Activated B cell treated with CpG ODN at 0.5 μM for 24 hours (primary cell): ENCODE results near the gene LRRN3. TPM values are rescaled to one million over a fixed set of nuclear protein-coding genes. Genes with fewer than 3 reads are reported as not detected.

Source experiments
- ATAC-seq: fragments of 200-7000 bp; cut with Tn5 transposase; one replicate; pipeline ENCODE4 v1.10.0; 2021; ENCODE audit warnings: low read depth, mild to moderate bottlenecking, moderate library complexity
- CTCF ChIA-PET: fragments of 350-600 bp; sonication (Branson Sonifier 250); formaldehyde crosslinking; loops from one replicate; lab custom pipeline; 2021; ENCODE audit warnings: antibody characterized with exemption; lab: Charles Lee
- POLR2A ChIA-PET: fragments of 350-600 bp; sonication (Branson Sonifier 250); formaldehyde crosslinking; loops from one replicate; lab custom pipeline; 2021; ENCODE audit warnings: antibody characterized with exemption; lab: Charles Lee
- DNase-seq: peaks from one replicate; pipeline ENCODE4 v3.0.0; 2022
- H3K27ac Mint-ChIP-seq: one replicate; pipeline ENCODE4 v1.8.0; 2020; ENCODE audit warnings: mixed read lengths
- H3K27me3 Mint-ChIP-seq: one replicate; pipeline ENCODE4 v1.8.0; 2021; ENCODE audit warnings: mixed read lengths
- H3K36me3 Mint-ChIP-seq: one replicate; pipeline ENCODE4 v1.8.0; 2021; ENCODE audit warnings: low read depth, mixed read lengths
- H3K4me1 Mint-ChIP-seq: one replicate; pipeline ENCODE4 v1.8.0; 2021; ENCODE audit warnings: mixed read lengths
- H3K4me3 Mint-ChIP-seq: one replicate; pipeline ENCODE4 v1.8.0; 2020; ENCODE audit warnings: mild to moderate bottlenecking, mixed read lengths
- H3K9me3 Mint-ChIP-seq: one replicate; pipeline ENCODE4 v1.8.0; 2020; ENCODE audit warnings: mixed read lengths
- CTCF ChIP-seq: fragments of 200-600 bp; IDR thresholded peaks from one replicate; pipeline ENCODE4 v1.8.0; 2022; ENCODE audit warnings: antibody characterized with exemption, mild to moderate bottlenecking
- intact Hi-C: fragments of 100-400 bp; cut with micrococcal nuclease; formaldehyde crosslinking; loops from one replicate; pipeline ENCODE4 v1.15.1; 2024
- total RNA-seq: library from RNA; stranded (reverse); gene quantifications from 2 replicates; pipeline ENCODE4 v1.2.3, GENCODE V29; 2022

LRRN3 gene
- total RNA-seq, 1 donor from 2014 or later, result not detected

DNA sequence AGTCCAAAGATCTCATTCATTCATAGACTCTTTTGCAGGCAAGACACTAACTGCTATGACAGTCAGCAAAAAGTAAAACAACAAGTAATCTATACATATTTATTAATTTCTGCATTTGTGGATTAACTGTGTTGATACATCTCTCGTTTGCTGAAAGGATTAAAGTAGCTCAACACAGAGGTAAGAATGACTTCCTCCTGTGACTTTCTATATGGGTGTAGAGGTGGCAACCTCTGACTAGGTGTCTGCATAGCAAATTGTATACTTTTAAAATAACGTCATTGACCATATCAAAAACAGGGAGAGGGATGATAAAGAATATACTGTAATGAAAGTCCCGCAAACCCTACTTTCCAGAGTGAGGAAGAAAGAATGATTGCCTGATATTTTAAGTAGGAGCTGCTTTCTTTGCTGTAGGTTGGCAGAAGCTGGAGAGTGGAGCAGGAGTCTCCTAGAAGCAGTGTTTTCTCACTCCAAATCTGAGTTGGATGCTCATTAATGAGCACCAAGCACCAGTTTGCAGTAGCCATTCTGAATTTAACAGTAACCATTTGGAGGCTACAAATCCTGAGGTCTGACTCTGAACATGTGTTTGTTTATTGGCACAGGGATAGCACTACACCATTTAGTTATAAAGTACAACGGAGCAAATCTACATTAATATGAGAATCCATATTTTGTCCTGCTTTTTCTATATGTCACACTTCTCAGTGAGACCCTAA lies 9.2 kb upstream of the LRRN3 start:
- no peak for TF ChIP-seq CTCF

DNA sequence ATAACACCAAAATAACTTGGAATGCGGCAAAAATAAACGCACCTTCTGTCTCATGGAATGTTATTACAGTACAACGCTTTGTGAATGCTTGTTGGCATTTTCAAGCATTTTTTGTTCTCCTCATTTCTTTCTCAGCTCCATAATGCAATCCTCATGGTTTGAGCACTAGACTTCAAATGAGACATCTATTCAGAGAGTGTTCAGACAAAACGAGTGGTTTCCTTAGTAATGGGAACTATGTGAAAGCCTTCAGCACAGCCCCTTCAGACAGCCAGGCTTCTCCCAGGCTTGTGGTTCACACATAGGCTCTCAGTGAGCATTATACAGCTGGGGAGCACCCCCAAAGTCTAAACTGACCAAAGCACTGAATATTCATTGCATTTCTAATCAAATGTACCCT lies 8.6 kb upstream of the LRRN3 start:
- ChIA-PET POLR2A (interaction anchor here (1.8 kb wide), 1 partner anchor 55 kb away, joined by 24 read pairs; no protein-coding TSS in a partner anchor), CTCF (interaction anchor here (2.4 kb wide), 1 partner anchor 16 kb away, joined by 7 read pairs; no protein-coding TSS in a partner anchor)
- H3K4me3 Mint-ChIP-seq, result no peak overlapping the region
- peak overlapping the region; percentile 35 for H3K27ac Mint-ChIP-seq
- DNase-seq (no peak), ATAC-seq (no peak)
- no peaks in the 10 kb centered on the region for H3K36me3 Mint-ChIP-seq
- no peaks in the 10 kb centered on the region for H3K27me3 Mint-ChIP-seq
- H3K4me1 Mint-ChIP-seq, result peaks cover 48% of the 10 kb centered on the region
- peaks cover 3% of the 10 kb centered on the region for H3K9me3 Mint-ChIP-seq
- intact Hi-C loops, result loop anchor here (2.0 to 5.0 kb wide), 6 partner anchors 22 to 1710 kb away; partner anchors contain the start of genes IFRD1, IMMP2L and TMEM168
- TF ChIP-seq CTCF, result no peak

More for the DNA sequence above, 9.2 kb upstream of the LRRN3 start:
- ATAC-seq (no peak), DNase-seq (no peak)
- peak overlapping the region; percentile 65 for H3K27ac Mint-ChIP-seq
- no peaks in the 10 kb centered on the region for H3K27me3 Mint-ChIP-seq
- ChIA-PET POLR2A (interaction anchor here (1.8 kb wide), 1 partner anchor 56 kb away, joined by 24 read pairs; no protein-coding TSS in a partner anchor), CTCF (no interaction called here)
- H3K36me3 Mint-ChIP-seq, result no peaks in the 10 kb centered on the region
- intact Hi-C loops, result loop anchor here (2.0 to 5.0 kb wide), 6 partner anchors 23 to 1711 kb away; partner anchors contain the start of genes IFRD1, IMMP2L and TMEM168
- no peak overlapping the region for H3K4me3 Mint-ChIP-seq
- H3K4me1 Mint-ChIP-seq, result peaks cover 48% of the 10 kb centered on the region
- peaks cover 3% of the 10 kb centered on the region for H3K9me3 Mint-ChIP-seq

DNA sequence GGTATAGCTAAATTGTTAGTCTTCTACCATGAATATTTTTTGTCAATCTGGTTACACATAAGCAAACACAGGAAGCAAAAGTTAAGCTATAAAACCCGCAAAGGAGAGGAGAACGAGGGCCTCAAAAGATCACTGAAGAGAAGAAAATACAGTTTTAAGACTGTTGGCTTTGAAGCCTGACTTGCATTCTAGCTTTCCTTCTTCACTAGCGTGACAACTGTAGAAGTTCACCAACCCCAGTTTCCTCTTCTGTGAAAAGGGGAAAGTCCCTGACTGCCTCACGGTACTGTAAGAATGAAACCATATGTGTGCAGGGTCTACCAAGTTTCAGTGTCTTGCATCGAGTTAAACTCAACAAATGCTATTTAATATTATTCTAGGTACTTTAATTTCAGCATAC lies 7.5 kb upstream of the LRRN3 start:
- no peaks in the 10 kb centered on the region for H3K27me3 Mint-ChIP-seq
- H3K36me3 Mint-ChIP-seq, result no peaks in the 10 kb centered on the region
- DNase-seq (no peak), ATAC-seq (peak; percentile 96)
- ChIA-PET POLR2A (interaction anchor here (0.8 to 1.8 kb wide), 4 partner anchors 9 to 169 kb away, joined by 3 to 24 read pairs (median 4); no protein-coding TSS in a partner anchor), CTCF (interaction anchor here (0.9 to 2.4 kb wide), 2 partner anchors 15 to 54 kb away, joined by 5 to 7 read pairs; no protein-coding TSS in a partner anchor)
- H3K4me1 Mint-ChIP-seq, result peaks cover 48% of the 10 kb centered on the region
- H3K27ac Mint-ChIP-seq, result peak overlapping the region; percentile 90
- H3K9me3 Mint-ChIP-seq, result peaks cover 3% of the 10 kb centered on the region
- intact Hi-C loops, result loop anchor here (1.0 to 5.0 kb wide), 7 partner anchors 21 to 1709 kb away; partner anchors contain the start of genes IFRD1, IMMP2L and TMEM168
- H3K4me3 Mint-ChIP-seq, result peak overlapping the region; percentile 59
- TF ChIP-seq CTCF, result no peak

DNA sequence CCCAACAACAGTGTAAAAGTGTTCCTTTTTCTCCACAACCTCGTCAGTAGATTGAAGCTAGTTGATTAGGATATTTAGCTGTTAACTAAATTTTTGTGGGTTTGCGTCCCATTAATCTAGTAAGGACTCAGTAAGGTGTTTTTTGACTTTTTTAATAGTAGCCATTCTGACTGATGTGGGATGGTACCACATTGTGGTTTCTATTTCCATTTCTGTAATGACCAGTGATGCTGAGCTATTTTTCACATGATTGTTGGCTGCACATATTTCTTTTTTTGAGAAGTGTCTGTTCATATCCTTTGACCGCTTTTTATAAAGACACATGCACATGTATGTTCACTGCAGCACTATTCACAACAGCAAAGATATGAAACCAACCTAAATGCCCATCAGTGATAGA lies 5.6 kb upstream of the LRRN3 start:
- H3K4me3 Mint-ChIP-seq, result no peak overlapping the region
- intact Hi-C loops, result no loop called here
- H3K27ac Mint-ChIP-seq, result no peak overlapping the region
- H3K27me3 Mint-ChIP-seq, result no peaks in the 10 kb centered on the region
- H3K36me3 Mint-ChIP-seq, result no peaks in the 10 kb centered on the region
- no peak for DNase-seq
- peaks cover 48% of the 10 kb centered on the region for H3K4me1 Mint-ChIP-seq
- no peak for ATAC-seq
- ChIA-PET POLR2A (no interaction called here), CTCF (interaction anchor here (1.0 kb wide), 1 partner anchor 13 kb away, joined by 4 read pairs; no protein-coding TSS in a partner anchor)
- no peak for TF ChIP-seq CTCF
- H3K9me3 Mint-ChIP-seq, result peaks cover 3% of the 10 kb centered on the region

DNA sequence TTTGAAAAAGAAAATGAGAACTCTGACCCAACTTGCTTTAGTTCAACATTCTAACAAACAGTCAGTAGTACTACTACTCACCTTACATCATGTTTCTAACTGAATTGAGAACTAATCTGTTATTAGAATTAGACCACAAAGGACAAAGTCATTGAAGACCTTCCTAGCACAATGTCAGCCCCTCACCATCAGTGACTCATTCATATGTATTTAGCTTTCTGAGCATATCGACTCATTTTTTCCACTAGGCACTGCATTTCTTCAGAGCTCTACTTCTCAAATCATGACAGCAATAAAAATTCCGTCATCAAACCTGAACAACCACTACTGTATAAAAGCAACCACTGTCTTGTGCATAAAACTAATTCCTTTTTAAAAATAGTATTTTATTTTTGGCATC lies 4.4 kb upstream of the LRRN3 start:
- CTCF ChIA-PET, result interaction anchor here (1.3 kb wide), 1 partner anchor 13 kb away, joined by 9 read pairs; no protein-coding TSS in a partner anchor
- ATAC-seq (peak; percentile 15), DNase-seq (no peak)
- Mint-ChIP-seq H3K27me3 (no peaks in the 10 kb centered on the region), H3K4me3 (no peak overlapping the region), H3K9me3 (peaks cover 3% of the 10 kb centered on the region), H3K36me3 (no peaks in the 10 kb centered on the region), H3K27ac (peak overlapping the region; percentile 59), H3K4me1 (peaks cover 45% of the 10 kb centered on the region)
- intact Hi-C loops, result no loop called here
- POLR2A ChIA-PET, result interaction anchor here (1.1 kb wide), 1 partner anchor 44 kb away, joined by 3 read pairs; no protein-coding TSS in a partner anchor
- no peak for TF ChIP-seq CTCF
